ENCODE data around the gene OR10A4.
"Not testable (repeated sequence)": the region's sequence is repeated elsewhere in the genome, so short reads cannot be mapped to it uniquely, and the experiment has no call there.

Gene OR10A4

GRCh38 chr11:6855971-6856541 lies 20.4 kb upstream of the OR10A4 start:
- no peak overlapping the region for H3K27ac ChIP-seq
- no peak for TF ChIP-seq FOXP2 (optimal IDR thresholded peaks at IDR 0.05; ENCODE audit: control extremely low read depth, extremely low read length, insufficient read depth)
- TF ChIP-seq POLR2AphosphoS5 (IDR thresholded peaks at IDR 0.05; ENCODE audit: borderline replicate concordance, low read depth, low read length): no peak
- no peak for TF ChIP-seq EZH2 (IDR thresholded peaks at IDR 0.05)
- H3K9ac ChIP-seq (ENCODE audit: insufficient read length): no peak overlapping the region
- no peak overlapping the region for H3K4me3 ChIP-seq
- H3K9me3 ChIP-seq (ENCODE audit: low read depth, low read length): no peaks in the 10 kb centered on the region
- no peaks in the 10 kb centered on the region for H3K36me3 ChIP-seq (ENCODE audit: insufficient read depth, low read length)
- no peak for DNase-seq (ENCODE audit: low read depth, low spot score)

- Histone ChIP-seq H3K9me3 (ENCODE audit: low read depth, low read length) (no peaks in the 10 kb centered on the region), H3K36me3 (ENCODE audit: insufficient read depth, low read length) (no peaks in the 10 kb centered on the region), H3K9ac (ENCODE audit: insufficient read length) (no peak overlapping the region), H3K27ac (no peak overlapping the region), H3K4me3 (no peak overlapping the region)
- TF ChIP-seq FOXP2 (optimal IDR thresholded peaks at IDR 0.05; ENCODE audit: control extremely low read depth, extremely low read length, insufficient read depth) (no peak), EZH2 (IDR thresholded peaks at IDR 0.05) (no peak), POLR2AphosphoS5 (IDR thresholded peaks at IDR 0.05; ENCODE audit: borderline replicate concordance, low read depth, low read length) (no peak)
- no peak for DNase-seq (ENCODE audit: low read depth, low spot score)
These were observed 19.6 kb upstream of the OR10A4 start for GRCh38 chr11:6856871-6857270.

GRCh38 chr11:6862961-6863360 lies 13.5 kb upstream of the OR10A4 start, which contains the start of gene OR10A2:
OR10A2 (plus strand) TSS chr11:6863057; CDS start chr11:6869755, 6,698 bp downstream.
- H3K9me3 ChIP-seq (ENCODE audit: low read depth, low read length): no peaks in the 10 kb centered on the region
- H3K36me3 ChIP-seq (ENCODE audit: insufficient read depth, low read length): no peaks in the 10 kb centered on the region
- no peak within 1 kb of the TSS for H3K9ac ChIP-seq (ENCODE audit: insufficient read length)
- TF ChIP-seq FOXP2 (optimal IDR thresholded peaks at IDR 0.05; ENCODE audit: control extremely low read depth, extremely low read length, insufficient read depth) (no peak), POLR2AphosphoS5 (IDR thresholded peaks at IDR 0.05; ENCODE audit: borderline replicate concordance, low read depth, low read length) (no peak), EZH2 (IDR thresholded peaks at IDR 0.05) (no peak)
- H3K4me3 ChIP-seq: no peak within 1 kb of the TSS
- no peak for DNase-seq (ENCODE audit: low read depth, low spot score)
- no peak within 1 kb of the TSS for H3K27ac ChIP-seq

- H3K9ac ChIP-seq (ENCODE audit: insufficient read length): no peak overlapping the region
- no peaks in the 10 kb centered on the region for H3K9me3 ChIP-seq (ENCODE audit: low read depth, low read length)
- TF ChIP-seq POLR2AphosphoS5 (IDR thresholded peaks at IDR 0.05; ENCODE audit: borderline replicate concordance, low read depth, low read length) (no peak), FOXP2 (optimal IDR thresholded peaks at IDR 0.05; ENCODE audit: control extremely low read depth, extremely low read length, insufficient read depth) (no peak), EZH2 (IDR thresholded peaks at IDR 0.05) (no peak)
- no peak for DNase-seq (ENCODE audit: low read depth, low spot score)
- H3K4me3 ChIP-seq: no peak overlapping the region
- H3K27ac ChIP-seq: no peak overlapping the region
- H3K36me3 ChIP-seq (ENCODE audit: insufficient read depth, low read length): no peaks in the 10 kb centered on the region
These were observed 12.0 kb upstream of the OR10A4 start for GRCh38 chr11:6864438-6864837.

GRCh38 chr11:6871278-6871677 lies 5.1 kb upstream of the OR10A4 start:
- TF ChIP-seq EZH2 (IDR thresholded peaks at IDR 0.05) (no peak), POLR2AphosphoS5 (IDR thresholded peaks at IDR 0.05; ENCODE audit: borderline replicate concordance, low read depth, low read length) (no peak)
- no peak for DNase-seq (ENCODE audit: low read depth, low spot score)
- no peak overlapping the region for H3K4me3 ChIP-seq
- no peak overlapping the region for H3K9ac ChIP-seq (ENCODE audit: insufficient read length)
- H3K9me3 ChIP-seq (ENCODE audit: low read depth, low read length): no peaks in the 10 kb centered on the region
- no peak overlapping the region for H3K27ac ChIP-seq
- H3K36me3 ChIP-seq (ENCODE audit: insufficient read depth, low read length): no peaks in the 10 kb centered on the region

GRCh38 chr11:6875761-6876160 lies 664 bp upstream of the OR10A4 start:
- no peak overlapping the region for H3K4me3 ChIP-seq
- no peaks in the 10 kb centered on the region for H3K9me3 ChIP-seq (ENCODE audit: low read depth, low read length)
- no peak overlapping the region for H3K27ac ChIP-seq
- TF ChIP-seq POLR2AphosphoS5 (IDR thresholded peaks at IDR 0.05; ENCODE audit: borderline replicate concordance, low read depth, low read length) (no peak), EZH2 (IDR thresholded peaks at IDR 0.05) (no peak), FOXP2 (optimal IDR thresholded peaks at IDR 0.05; ENCODE audit: control extremely low read depth, extremely low read length, insufficient read depth) (no peak)
- H3K36me3 ChIP-seq (ENCODE audit: insufficient read depth, low read length): no peaks in the 10 kb centered on the region
- no peak overlapping the region for H3K9ac ChIP-seq (ENCODE audit: insufficient read length)
- DNase-seq (ENCODE audit: low read depth, low spot score): no peak

- no peak for DNase-seq (ENCODE audit: low read depth, low spot score)
- no peaks in the 10 kb centered on the region for H3K9me3 ChIP-seq (ENCODE audit: low read depth, low read length)
- H3K4me3 ChIP-seq: no peak overlapping the region
- TF ChIP-seq POLR2AphosphoS5 (IDR thresholded peaks at IDR 0.05; ENCODE audit: borderline replicate concordance, low read depth, low read length): no peak
- TF ChIP-seq FOXP2 (optimal IDR thresholded peaks at IDR 0.05; ENCODE audit: control extremely low read depth, extremely low read length, insufficient read depth): no peak
- TF ChIP-seq EZH2 (IDR thresholded peaks at IDR 0.05): no peak
- H3K9ac ChIP-seq (ENCODE audit: insufficient read length): no peak overlapping the region
- H3K36me3 ChIP-seq (ENCODE audit: insufficient read depth, low read length): no peaks in the 10 kb centered on the region
- H3K27ac ChIP-seq: no peak overlapping the region
These were observed 489 bp downstream of the OR10A4 start for GRCh38 chr11:6876914-6877313.

- no peaks in the 10 kb centered on the region for H3K36me3 ChIP-seq (ENCODE audit: insufficient read depth, low read length)
- no peak overlapping the region for H3K27ac ChIP-seq
- no peak for TF ChIP-seq FOXP2 (optimal IDR thresholded peaks at IDR 0.05; ENCODE audit: control extremely low read depth, extremely low read length, insufficient read depth)
- TF ChIP-seq POLR2AphosphoS5 (IDR thresholded peaks at IDR 0.05; ENCODE audit: borderline replicate concordance, low read depth, low read length): no peak
- TF ChIP-seq EZH2 (IDR thresholded peaks at IDR 0.05): no peak
- no peak overlapping the region for H3K4me3 ChIP-seq
- no peaks in the 10 kb centered on the region for H3K9me3 ChIP-seq (ENCODE audit: low read depth, low read length)
- no peak overlapping the region for H3K9ac ChIP-seq (ENCODE audit: insufficient read length)
- no peak for DNase-seq (ENCODE audit: low read depth, low spot score)
These were observed 6.3 kb downstream of the OR10A4 start for GRCh38 chr11:6882751-6883150.

- not testable (repeated sequence) for H3K27ac ChIP-seq; H3K9me3 ChIP-seq (ENCODE audit: low read depth, low read length); H3K36me3 ChIP-seq (ENCODE audit: insufficient read depth, low read length)
These were observed 11.3 kb downstream of the OR10A4 start for GRCh38 chr11:6887711-6888110.

More at GRCh38 chr11:6887711-6888110, 11.3 kb downstream of the OR10A4 start:
- not testable (repeated sequence) for DNase-seq (ENCODE audit: low read depth, low spot score); H3K4me3 ChIP-seq; H3K9ac ChIP-seq (ENCODE audit: insufficient read length)
